Stimulated activated CD8-positive, alpha-beta memory T cell treated with anti-CD3 and anti-CD28 coated beads, Interleukin-2, amount 100 ng/mL, for 1 hour (primary cell): ENCODE measurements around the gene TBC1D13.
A peak's percentile ranks its signal among the peaks of the same experiment; 100 is the strongest.
"Not testable (repeated sequence)": the region's sequence is repeated elsewhere in the genome, so short reads cannot be mapped to it uniquely, and the experiment has no call there.

Experiments used
- DNase-seq, 2 donors: peaks; one replicate each; pipeline ENCODE4 v3.0.0-alpha.2; 2020; ENCODE audit warnings: low read depth in 2 of 2

The TBC1D13 gene

DNA sequence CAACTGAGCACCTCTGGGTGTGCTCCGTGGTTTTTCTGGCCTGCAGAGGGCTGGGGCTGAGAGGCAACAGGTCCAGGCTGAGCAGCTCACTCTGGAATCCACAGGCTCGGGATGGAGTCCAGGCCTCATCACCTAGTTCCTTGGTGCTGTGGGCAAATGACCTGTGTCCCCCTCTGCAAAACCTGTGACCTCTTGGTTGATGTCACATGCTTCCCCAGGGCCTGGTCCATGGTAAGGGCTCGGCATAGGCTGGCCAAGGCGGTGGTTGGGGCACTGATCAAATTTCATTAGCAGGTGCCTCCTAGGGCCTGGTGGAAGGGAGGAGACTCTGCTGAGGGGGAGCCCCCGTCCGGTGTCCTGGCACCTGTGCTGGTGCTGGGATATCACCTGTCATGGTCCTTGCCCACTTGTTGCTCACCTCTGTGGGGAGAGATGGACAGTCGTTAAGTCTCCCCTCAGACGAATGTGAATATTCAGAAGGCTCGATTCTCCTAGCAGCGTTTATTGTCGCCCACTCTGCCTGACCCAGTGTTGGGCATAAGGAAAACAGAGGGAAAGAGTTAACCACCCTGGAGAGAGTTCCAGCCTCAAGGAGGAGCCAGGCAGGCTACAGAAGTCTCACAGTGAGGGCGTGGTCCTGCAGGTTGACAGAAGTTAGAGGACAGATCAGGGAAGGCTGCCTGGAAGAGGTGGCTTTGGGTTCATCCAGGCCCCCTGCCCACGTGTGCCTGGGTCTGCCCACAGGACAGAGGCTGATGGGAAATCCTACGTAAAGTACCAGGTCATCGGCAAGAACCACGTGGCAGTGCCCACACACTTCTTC is 34.7 kb downstream of the TBC1D13 start:
- DNase-seq, result no peak

DNA sequence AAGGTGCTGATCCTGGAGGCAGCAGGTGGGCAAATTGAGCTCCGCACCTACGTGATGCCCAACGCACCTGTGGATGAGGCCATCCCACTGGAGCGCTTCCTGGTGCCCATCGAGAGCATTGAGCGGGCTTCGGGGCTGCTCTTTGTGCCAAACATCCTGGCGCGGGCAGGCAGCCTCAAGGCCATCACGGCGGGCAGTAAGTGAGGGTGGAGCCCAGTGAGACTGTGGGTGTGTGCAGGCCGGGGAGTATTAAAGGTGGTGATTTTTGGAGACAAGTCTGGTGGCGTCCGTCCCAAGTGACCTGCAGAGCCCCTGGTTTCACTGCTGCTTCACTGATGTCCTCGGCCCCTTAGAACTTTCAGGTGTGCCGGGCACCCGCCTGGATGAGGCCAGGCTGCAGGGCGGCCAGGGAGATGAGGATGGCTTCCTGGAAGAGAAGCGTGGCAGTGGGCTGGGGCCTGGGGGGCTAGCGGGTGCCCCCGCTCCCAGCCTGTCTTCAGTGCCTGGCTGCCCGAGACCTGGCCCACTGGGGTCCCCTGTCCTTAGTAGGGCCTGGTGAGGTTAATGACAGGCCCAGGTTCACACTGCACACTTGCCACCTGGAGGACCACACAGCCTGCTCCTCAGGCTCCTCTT is 35.5 kb downstream of the TBC1D13 start:
- DNase-seq, result no peak

- DNase-seq, result no peak
Observed at GRCh38 chr9:128823362-128823902, 36.4 kb downstream of the TBC1D13 start.

DNA sequence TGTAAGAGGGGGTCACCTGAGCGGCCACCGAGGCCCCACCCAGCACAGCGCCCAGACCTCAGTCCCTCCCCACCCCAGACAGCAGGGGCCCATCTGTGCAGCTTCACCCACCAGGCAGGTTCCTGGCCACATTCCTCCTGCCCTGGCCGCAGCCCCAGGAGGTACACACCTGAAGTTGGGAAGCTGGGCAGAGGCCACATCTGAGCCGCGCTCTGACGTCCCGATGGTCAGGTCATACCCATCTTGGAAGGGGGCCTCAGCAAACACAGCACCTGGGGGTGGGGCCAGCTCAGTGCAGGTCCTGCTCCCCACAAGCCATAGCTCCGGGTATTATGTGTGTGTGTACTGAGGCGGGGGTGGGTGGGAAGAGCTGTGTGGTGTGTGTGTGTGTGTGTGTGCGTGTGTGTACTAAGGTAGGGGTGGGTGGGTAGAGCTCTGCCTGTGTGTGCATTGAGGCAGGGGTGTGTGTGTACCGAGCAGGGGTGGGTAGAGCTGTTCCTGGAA is 36.9 kb downstream of the TBC1D13 start:
- no peak for DNase-seq

DNA sequence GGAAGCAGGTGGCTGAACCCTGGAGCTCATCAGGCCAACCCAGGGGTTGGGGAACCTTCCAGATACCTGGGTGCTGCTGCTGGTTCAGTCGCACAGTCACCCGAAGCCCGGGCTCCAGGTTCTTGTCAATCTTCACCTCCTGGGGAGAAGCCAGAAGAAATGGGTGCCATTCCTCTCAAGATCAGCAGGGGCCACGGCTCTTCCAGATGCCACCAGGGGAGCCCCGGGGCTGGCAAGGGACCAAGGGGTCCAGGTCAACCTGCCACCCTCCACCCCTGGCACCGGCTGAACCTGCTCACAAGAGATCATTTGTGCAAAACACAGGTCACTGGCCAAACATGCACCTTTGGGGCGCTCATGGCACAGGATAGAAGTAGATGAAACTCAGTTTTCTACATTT is 37.9 kb downstream of the TBC1D13 start:
- no peak for DNase-seq

DNA sequence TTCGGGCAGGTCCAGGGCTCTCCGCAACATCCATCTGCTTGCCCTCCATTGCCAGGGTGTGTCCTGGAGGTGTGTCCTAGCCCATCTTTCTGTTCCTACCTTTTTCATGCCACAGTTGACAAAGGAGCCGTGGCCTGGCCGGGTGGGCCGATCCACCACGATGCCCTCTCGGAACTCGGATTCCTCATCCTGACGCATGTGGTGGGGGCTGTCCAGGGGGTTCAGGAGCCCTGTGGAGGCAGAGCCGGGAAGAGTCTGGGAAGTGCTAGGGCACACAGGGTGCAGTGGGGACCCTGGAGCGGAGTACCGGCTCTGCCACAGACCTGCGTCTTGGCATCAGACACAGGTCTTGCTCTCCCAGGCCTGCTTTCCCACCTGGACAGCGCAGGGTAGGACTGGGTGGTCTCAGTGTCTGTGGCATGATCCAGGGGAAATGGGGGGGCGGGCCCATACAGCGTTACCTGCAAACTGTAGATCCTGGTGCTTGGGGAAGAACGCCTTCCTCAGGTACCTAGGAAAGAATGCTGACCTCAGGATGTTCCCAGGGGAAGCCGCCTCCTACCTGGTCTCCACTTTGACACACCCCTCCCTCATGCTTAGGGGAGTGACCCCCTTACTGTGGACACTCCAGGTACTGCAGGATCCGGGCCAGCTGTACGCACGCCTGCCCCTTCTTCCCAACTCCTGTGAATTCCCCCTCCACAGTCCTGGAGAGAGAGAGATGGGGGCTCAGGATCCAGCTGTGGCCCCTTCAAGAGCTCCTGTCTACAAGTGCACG is 39.1 kb downstream of the TBC1D13 start:
- no peak for DNase-seq

DNA sequence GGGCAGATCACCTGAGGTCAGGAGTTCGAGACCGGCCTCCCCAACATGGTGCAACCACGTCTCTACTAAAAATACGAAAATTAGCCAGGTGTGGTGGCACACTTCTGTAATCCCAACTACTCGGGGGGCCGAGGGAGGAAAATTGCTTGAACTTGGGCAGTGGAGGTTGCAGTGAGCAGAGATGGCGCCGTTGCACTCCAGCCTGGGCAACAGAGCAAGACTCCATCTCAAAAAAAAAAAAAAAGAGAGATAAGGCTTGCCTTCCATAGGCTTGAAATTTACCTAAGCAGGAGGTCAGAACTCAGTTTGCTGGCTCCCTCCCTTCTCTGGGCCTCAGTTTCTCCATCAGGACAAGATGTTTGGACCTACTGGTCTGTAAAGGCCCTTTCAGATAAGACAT is 41.2 kb downstream of the TBC1D13 start:
- DNase-seq, result no peak

DNA sequence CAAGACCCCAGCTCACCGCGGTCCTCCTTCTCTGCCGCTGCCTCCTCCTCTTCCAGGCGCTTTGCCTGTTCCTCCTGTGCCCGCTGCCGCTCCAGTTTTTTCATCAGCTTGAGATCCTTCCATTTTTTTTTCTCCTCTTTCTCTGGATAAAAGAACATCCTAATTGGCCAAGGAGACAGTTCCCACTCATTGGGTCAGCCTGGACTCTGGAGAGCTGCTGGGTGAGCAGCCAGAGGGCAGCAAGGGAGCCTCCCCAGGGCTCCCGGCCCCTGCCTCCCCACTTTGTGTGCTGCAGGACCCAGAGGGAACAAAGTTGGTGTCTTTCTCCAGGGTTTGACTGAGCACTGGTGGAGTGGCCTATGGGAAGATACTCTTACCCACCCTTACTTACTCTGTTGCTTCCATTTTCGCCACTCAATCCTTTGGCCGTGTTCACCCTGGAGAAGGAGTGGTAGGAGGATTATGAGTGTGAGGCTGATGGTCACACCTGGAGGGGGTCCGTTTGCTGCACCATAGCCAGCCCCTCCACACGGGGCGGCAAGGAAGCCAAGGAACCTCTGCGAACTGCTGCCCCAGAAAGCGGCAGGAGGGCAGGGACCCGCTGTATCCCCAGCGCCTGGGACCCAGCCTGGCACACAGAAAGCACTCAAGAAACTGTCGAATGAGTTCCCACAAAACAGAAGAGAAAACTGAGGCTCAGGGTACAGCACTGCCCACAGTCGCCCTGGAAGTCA is 41.8 kb downstream of the TBC1D13 start:
- no peak for DNase-seq

- DNase-seq, result peak; percentile 86 to 88
Observed at GRCh38 chr9:128829477-128830251, 42.6 kb downstream of the TBC1D13 start, which contains the start of gene SPOUT1. SPOUT1 (minus strand) TSS chr9:128829794; CDS start chr9:128829780, 14 bp downstream.

DNA sequence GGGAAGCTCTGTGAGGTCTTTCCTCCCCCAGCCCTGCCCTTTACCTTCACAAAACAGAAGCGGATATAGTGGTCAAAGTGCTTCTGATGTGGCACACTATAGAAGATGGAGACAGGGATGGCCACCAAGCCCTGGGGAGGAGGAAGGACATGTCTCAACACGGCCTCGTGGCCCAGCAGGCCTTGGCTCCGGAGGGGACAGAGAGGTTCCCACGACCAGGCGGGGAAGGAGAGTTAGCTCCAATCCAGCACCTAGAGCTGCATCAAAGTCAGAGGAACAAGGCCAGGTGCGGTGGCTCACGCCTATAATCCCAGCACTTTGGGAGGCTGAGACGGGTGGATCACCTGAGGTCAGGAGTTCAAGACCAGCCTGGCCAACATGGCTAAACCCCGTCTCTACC is 46.6 kb downstream of the TBC1D13 start:
- DNase-seq, result no peak

DNA sequence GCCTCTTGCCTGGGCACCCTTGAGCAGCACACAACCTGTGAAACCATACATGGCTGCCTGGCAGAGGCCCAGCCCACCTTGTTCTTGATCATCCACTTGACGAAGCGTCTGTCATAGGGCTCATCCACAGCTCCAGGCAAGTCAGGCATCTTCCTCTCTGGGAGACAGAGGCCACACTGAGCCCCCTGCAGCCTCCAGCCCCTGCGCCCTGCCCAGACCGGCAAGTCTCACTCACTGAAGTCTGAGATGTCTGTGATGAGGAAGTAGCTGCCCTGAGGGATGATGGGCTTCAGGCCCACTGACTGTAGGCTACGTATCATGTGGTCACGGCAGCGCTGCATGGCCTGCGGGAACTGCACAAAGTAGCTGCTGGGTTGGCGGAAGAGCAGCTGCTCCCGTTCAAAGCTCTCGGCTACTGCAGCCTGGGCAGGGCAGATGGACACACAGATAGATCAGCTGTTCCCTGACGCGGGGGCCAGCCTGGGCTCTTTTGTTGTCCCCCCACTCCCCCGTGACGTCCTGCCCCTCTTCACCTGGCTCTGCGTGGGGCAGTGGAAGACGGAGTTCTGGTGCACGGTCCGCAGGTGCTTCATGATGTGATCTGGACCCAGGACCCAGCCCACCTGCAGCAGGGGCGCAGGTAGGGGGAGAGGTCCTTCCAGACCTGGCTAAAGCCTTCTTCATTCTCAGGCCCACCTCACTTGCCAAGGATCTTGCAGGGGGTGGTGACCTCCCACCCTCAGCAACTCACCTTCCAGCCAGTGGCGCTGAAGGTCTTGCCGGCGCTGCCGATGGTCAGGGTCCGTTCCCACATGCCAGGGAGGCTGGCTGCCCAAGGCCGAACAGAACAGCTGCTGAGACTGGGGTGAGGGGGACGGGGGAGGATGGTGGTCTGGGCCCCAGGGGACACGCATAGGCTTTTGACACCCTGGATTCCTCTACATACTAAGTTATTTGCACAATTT is 48.5 kb downstream of the TBC1D13 start:
- DNase-seq, result no peak

GRCh38 chr9:128836509-128837145 is 49.6 kb downstream of the TBC1D13 start:
- DNase-seq, result no peak

GRCh38 chr9:128838338-128838737 is 51.3 kb downstream of the TBC1D13 start:
- no peak for DNase-seq

GRCh38 chr9:128840524-128840923 is 53.5 kb downstream of the TBC1D13 start:
- no peak for DNase-seq

- DNase-seq, result no peak
Observed at GRCh38 chr9:128841694-128842492, 54.8 kb downstream of the TBC1D13 start.

- not testable (repeated sequence) for DNase-seq
Observed at GRCh38 chr9:128843171-128843570, 56.1 kb downstream of the TBC1D13 start.

GRCh38 chr9:128845186-128845931 is 58.3 kb downstream of the TBC1D13 start:
- no peak for DNase-seq
